Activated T-helper 1 cell treated with anti-CD3 and anti-CD28 coated beads, Interleukin-12 subunit alpha, Interleukin-12 subunit beta, Interleukin-2, Interleukin-4 antibody, amounts not matched to agents 30 ng/mL and 10 ng/mL and 1 ng/mL, durations not matched to agents 14 hours and 24 hours and 36 hours (primary cell): Measurements from ENCODE around the gene CELF5. TPM values are rescaled to one million over a fixed set of nuclear protein-coding genes. Genes with fewer than 3 reads are reported as not detected.
"Not testable (repeated sequence)": the region's sequence is repeated elsewhere in the genome, so short reads cannot be mapped to it uniquely, and the experiment has no call there.

Experiments used
- DNase-seq: peaks from one replicate; pipeline ENCODE4 v3.0.0; 2021; ENCODE audit warnings: low spot score
- H3K27ac Mint-ChIP-seq: one replicate; pipeline ENCODE4 v1.8.0; 2021; ENCODE audit warnings: mild to moderate bottlenecking, mixed read lengths
- H3K27me3 Mint-ChIP-seq: one replicate; pipeline ENCODE4 v1.8.0; 2022; ENCODE audit warnings: mild to moderate bottlenecking, moderate library complexity, mixed read lengths; ENCODE audit not compliant: insufficient read depth
- H3K36me3 Mint-ChIP-seq: one replicate; pipeline ENCODE4 v1.8.0; 2021; ENCODE audit warnings: low read depth, mixed read lengths
- H3K4me1 Mint-ChIP-seq: one replicate; pipeline ENCODE4 v1.8.0; 2021; ENCODE audit warnings: low read depth, mixed read lengths
- H3K4me3 Mint-ChIP-seq: one replicate; pipeline ENCODE4 v1.8.0; 2021; ENCODE audit warnings: mild to moderate bottlenecking, moderate library complexity, mixed read lengths
- H3K9me3 Mint-ChIP-seq: one replicate; pipeline ENCODE4 v1.8.0; 2021; ENCODE audit warnings: mixed read lengths
- intact Hi-C: fragments of 100-400 bp; cut with micrococcal nuclease; formaldehyde crosslinking; loops from one replicate; pipeline ENCODE4 v1.15.1; 2024
- total RNA-seq: library from RNA; stranded (reverse); gene quantifications from 2 replicates; pipeline ENCODE4 v1.2.3, GENCODE V29; 2022

CELF5 gene
- total RNA-seq, 1 donor from 2014 or later: 0.08 TPM

DNA sequence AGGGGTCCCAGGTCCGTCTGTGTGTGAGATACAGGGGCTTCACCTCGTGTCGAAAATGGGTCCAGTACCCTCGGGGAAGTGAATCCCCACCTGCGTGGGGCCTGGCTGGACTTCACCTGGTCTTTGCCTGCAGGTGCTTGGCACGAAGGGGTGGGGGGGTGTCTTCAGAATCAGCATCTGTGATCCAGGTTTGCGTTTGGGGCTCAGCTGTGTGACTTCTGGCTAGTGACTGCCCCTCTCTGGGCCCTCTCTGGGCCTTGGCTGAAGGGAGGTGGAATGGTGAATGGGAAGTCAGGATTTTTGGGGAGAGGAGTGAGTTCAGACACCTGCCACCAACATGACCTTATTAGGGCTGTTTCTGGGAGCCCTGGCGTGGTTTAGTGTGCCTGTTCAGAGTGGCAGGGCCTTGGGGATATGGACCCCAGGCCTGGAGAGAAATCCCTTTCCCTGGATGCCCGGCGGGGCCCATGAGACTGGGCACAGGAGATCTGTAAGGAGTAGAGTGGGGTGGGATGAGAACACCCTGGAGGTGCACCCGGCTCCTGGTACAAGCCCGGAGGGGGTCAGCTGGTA lies 2.7 kb downstream of the CELF5 start:
- intact Hi-C loops: no loop called here
- H3K4me3 Mint-ChIP-seq: no peak overlapping the region

DNA sequence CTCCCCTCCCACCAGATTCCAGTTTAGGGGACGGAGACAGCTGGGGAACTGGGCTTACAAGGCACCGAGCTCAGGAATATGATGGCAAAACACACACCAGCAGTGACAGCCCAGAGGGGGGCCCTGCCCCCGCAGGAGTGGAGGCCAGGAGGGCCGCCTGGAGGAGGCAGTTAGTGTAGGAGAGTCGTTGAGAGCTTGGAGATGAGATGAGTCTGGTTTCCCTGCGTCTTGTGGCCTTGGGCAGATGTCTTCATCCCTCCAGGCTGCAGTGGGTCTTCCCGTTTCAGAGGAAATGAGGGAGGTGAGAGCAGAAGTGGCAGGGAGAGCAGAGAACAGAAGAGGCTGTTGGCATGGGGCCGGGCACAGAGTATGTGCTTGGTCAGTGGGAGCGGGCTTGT lies 4.9 kb downstream of the CELF5 start:
- peaks cover 24% of the 10 kb centered on the region for H3K27me3 Mint-ChIP-seq
- no peaks in the 10 kb centered on the region for H3K9me3 Mint-ChIP-seq
- no peak for DNase-seq
- H3K27ac Mint-ChIP-seq: no peak overlapping the region
- intact Hi-C loops: no loop called here
- no peaks in the 10 kb centered on the region for H3K36me3 Mint-ChIP-seq
- no peaks in the 10 kb centered on the region for H3K4me1 Mint-ChIP-seq
- H3K4me3 Mint-ChIP-seq: no peak overlapping the region

More for the DNA sequence above, 2.7 kb downstream of the CELF5 start:
- no peaks in the 10 kb centered on the region for H3K4me1 Mint-ChIP-seq
- H3K36me3 Mint-ChIP-seq: no peaks in the 10 kb centered on the region
- no peaks in the 10 kb centered on the region for H3K9me3 Mint-ChIP-seq
- peaks cover 24% of the 10 kb centered on the region for H3K27me3 Mint-ChIP-seq
- no peak for DNase-seq
- no peak overlapping the region for H3K27ac Mint-ChIP-seq

DNA sequence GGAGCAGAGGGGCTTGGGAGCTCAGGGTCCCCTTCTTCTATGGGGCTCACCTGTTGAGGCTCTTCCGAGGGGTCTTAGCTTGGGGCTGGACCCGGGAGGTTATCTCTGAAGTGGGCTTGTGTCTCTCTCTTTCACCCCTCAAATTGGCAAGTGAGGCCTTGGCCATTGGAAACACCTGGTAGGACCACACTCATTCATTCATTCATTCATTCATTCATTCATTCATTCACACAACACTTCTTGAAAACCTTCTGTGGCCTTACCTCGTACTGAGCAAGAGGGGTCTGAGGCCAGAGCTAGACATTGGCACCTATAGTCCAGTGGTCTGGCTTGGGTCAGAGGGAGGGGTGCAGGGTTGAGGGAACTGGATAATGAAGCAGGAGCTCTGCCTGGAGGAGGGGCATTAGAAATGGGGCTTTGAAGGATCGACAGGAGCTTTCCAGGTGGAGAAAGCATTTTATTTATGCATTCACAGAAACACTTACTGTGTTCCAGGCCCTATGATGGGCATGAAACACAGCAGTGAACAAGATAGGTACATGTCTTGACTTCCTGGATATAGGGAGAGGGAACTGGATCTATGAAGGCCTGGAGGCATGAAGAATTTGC lies 5.5 kb downstream of the CELF5 start:
- no peak overlapping the region for H3K27ac Mint-ChIP-seq
- H3K9me3 Mint-ChIP-seq: no peaks in the 10 kb centered on the region
- intact Hi-C loops: no loop called here
- no peaks in the 10 kb centered on the region for H3K36me3 Mint-ChIP-seq
- no peak overlapping the region for H3K4me3 Mint-ChIP-seq
- H3K4me1 Mint-ChIP-seq: no peaks in the 10 kb centered on the region
- H3K27me3 Mint-ChIP-seq: peaks cover 24% of the 10 kb centered on the region
- no peak for DNase-seq

DNA sequence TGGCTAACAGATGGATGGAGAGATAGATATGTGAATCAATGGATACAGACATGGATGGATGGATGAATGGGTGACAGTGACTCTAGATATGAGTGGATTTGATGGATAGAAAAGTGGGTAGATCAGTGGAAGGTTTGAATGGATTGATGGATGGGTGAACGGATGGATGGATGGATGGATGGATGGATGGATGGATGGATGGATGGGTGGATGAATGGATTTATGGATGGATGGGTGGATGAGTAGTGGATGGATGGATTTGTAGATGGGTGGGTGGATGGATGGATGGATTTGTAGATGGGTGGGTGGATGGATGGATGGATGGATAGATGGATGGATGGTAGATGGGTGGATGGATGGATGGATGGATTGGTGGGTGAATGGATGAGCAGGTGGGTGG lies 6.8 kb downstream of the CELF5 start:
- Mint-ChIP-seq H3K27ac (no peak overlapping the region), H3K9me3 (no peaks in the 10 kb centered on the region), H3K36me3 (no peaks in the 10 kb centered on the region), H3K4me3 (no peak overlapping the region), H3K4me1 (no peaks in the 10 kb centered on the region), H3K27me3 (peaks cover 19% of the 10 kb centered on the region)
- DNase-seq: no peak
- intact Hi-C loops: no loop called here

DNA sequence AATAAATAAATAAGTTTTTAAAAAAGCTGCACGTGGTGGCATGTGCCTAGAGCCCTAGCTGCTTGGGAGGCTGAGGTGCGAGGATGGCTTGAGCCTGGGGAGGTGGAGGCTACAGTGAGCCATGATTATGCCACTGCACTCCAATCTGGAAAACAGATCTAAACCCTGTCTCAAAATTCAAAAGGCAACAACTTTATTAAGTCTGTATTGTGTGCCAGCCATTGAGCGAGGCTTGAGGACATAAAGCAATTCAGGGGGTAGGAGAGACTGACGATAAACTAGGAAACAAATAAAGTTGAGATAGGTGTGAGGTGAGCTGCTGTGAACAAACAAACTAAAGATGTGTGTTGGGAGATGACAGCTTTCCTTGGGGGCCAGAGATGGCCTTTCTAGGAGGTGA lies 8.7 kb downstream of the CELF5 start:
- Mint-ChIP-seq H3K4me3 (no peak overlapping the region), H3K9me3 (no peaks in the 10 kb centered on the region), H3K27me3 (peaks cover 3% of the 10 kb centered on the region), H3K36me3 (no peaks in the 10 kb centered on the region), H3K27ac (no peak overlapping the region), H3K4me1 (no peaks in the 10 kb centered on the region)
- DNase-seq: no peak
- intact Hi-C loops: no loop called here

DNA sequence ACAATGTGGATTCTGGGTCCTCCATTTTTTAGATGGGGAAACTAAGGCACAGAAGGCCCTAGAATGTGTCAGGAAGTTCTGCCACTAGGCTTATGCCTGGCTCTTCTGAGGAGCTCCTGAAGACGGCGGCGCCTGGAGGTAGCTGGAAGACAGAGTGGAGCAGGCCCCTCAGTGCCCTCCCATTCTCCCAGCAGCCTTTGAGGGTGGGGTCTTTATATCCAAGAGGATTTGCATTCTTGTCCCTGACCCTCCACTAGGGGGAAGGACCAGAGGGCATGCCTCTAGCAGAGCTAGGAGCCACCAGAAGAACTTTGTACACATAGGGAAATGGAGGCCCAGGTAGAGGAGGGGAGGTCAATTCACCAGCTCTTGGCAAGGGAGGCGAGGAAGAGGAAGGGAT lies 9.4 kb downstream of the CELF5 start:
- peaks cover 3% of the 10 kb centered on the region for H3K27me3 Mint-ChIP-seq
- no peak overlapping the region for H3K4me3 Mint-ChIP-seq
- no peaks in the 10 kb centered on the region for H3K9me3 Mint-ChIP-seq
- H3K4me1 Mint-ChIP-seq: no peaks in the 10 kb centered on the region
- no peak overlapping the region for H3K27ac Mint-ChIP-seq
- intact Hi-C loops: no loop called here
- no peak for DNase-seq
- H3K36me3 Mint-ChIP-seq: no peaks in the 10 kb centered on the region

DNA sequence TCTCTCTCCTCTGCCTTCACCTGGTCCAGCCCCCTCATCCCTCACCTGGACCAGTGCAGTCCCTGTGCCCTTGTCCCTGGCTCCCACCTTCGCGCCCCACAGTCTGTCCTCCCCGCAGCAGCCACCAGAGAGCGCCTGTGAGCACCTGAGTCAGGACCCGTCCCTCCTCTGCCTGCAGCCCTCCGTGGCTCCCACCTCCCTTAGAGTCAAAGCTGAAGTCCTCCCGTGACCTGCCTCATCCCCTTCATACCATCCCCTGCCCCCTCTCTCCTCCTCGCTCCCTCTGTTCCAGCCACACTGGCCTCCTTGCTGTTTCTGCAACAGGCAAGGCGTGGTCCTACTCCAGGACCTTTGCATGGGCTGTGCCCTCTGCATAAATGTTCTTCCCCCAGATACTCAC lies 10.3 kb downstream of the CELF5 start:
- intact Hi-C loops: no loop called here
- H3K27ac Mint-ChIP-seq: no peak overlapping the region
- no peaks in the 10 kb centered on the region for H3K36me3 Mint-ChIP-seq
- H3K4me3 Mint-ChIP-seq: no peak overlapping the region
- peaks cover 3% of the 10 kb centered on the region for H3K27me3 Mint-ChIP-seq
- no peaks in the 10 kb centered on the region for H3K4me1 Mint-ChIP-seq
- no peaks in the 10 kb centered on the region for H3K9me3 Mint-ChIP-seq
- DNase-seq: no peak

DNA sequence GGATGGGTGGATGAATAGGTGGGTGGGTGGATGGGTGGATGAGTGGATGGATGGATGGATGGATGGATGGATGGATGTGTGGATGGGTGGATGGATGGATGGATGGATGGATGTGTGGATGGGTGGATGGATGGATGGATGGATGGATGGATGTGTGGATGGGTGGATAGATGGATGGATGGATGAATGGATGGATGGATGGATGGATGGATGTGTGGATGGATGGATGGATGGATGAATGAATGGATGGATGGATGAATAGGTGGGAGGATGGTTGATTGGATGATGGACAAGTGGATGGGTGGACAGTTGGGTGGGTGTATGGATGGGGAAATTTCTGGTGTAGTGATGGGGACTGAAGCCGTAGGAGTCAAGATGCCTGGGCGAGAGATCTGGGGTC lies 11.1 kb downstream of the CELF5 start:
- H3K27ac Mint-ChIP-seq, H3K9me3 Mint-ChIP-seq, H3K36me3 Mint-ChIP-seq, H3K4me3 Mint-ChIP-seq, intact Hi-C loops, H3K27me3 Mint-ChIP-seq, DNase-seq, H3K4me1 Mint-ChIP-seq: not testable (repeated sequence)

DNA sequence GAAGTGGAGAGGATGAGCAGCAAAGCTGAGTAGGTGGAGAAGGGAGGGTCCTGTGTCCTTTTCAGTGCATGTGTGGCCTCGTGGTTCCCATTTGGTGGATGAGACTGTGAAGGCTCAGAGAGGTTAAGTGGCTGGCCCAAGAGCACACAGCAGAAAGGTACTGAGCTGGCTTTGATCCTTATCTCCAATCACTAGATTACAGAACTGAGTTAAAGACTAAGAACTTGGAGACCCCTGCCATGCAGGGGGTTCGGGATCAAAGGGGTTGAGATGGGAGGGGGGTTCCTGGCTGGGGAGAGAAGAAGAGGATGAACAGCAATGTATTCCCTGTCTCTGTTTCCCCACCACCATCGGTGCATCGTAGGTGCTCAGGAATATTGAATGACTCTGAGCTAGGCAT lies 11.8 kb downstream of the CELF5 start:
- H3K27me3 Mint-ChIP-seq: peaks cover 3% of the 10 kb centered on the region
- H3K4me3 Mint-ChIP-seq: no peak overlapping the region
- no peak overlapping the region for H3K27ac Mint-ChIP-seq
- no peaks in the 10 kb centered on the region for H3K4me1 Mint-ChIP-seq
- no peak for DNase-seq
- no peaks in the 10 kb centered on the region for H3K36me3 Mint-ChIP-seq
- no peaks in the 10 kb centered on the region for H3K9me3 Mint-ChIP-seq
- intact Hi-C loops: no loop called here

DNA sequence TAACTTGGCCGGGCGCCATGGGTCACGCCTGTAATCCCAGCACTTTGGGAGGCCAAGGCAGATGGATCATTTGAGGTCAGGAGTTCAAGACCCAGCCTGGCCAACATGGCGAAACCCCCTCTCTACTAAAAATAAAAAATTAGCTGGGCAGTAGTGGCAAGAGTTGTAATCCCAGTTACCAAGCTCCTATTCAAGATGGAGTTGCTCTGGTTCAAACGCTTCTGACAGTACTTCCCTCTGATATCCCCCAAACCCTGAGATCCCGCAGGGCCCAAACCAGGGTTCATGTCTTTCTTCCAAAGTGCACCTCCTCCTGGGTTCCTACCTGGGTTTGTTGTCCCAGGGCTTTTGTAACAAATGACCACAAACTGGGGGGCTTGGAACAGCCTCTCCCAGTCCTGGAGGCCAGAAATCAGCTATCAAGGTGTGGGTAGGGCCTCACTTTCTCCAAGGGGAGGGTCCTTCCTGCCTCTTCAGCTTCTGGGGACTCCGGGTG lies 13.7 kb downstream of the CELF5 start:
- peaks cover 3% of the 10 kb centered on the region for H3K27me3 Mint-ChIP-seq
- no peak overlapping the region for H3K27ac Mint-ChIP-seq
- intact Hi-C loops: no loop called here
- no peak overlapping the region for H3K4me3 Mint-ChIP-seq
- H3K4me1 Mint-ChIP-seq: no peaks in the 10 kb centered on the region
- no peak for DNase-seq
- H3K36me3 Mint-ChIP-seq: no peaks in the 10 kb centered on the region
- H3K9me3 Mint-ChIP-seq: no peaks in the 10 kb centered on the region

DNA sequence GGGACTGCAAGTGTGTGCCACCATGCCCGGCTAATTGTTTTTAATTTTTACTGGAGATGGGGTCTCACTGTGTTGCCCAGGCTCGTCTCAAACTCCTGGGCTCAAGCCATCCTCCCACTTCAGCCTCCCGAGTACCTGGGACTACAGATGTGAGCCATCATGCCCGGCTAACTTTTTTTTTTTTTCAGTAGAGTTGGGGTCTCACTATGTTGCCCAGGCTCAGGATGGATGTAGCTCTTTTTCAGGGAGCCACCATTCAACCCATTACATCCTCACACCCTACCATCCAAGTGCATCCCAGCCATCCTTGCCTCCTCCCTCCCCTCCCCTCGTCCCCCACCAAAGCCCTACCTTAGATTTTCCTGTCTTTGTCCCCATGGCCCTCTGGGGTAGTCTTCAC lies 14.9 kb downstream of the CELF5 start:
- no peak overlapping the region for H3K27ac Mint-ChIP-seq
- no peaks in the 10 kb centered on the region for H3K27me3 Mint-ChIP-seq
- H3K4me3 Mint-ChIP-seq: no peak overlapping the region
- DNase-seq: no peak
- H3K4me1 Mint-ChIP-seq: no peaks in the 10 kb centered on the region
- intact Hi-C loops: no loop called here
- H3K9me3 Mint-ChIP-seq: no peaks in the 10 kb centered on the region
- no peaks in the 10 kb centered on the region for H3K36me3 Mint-ChIP-seq

DNA sequence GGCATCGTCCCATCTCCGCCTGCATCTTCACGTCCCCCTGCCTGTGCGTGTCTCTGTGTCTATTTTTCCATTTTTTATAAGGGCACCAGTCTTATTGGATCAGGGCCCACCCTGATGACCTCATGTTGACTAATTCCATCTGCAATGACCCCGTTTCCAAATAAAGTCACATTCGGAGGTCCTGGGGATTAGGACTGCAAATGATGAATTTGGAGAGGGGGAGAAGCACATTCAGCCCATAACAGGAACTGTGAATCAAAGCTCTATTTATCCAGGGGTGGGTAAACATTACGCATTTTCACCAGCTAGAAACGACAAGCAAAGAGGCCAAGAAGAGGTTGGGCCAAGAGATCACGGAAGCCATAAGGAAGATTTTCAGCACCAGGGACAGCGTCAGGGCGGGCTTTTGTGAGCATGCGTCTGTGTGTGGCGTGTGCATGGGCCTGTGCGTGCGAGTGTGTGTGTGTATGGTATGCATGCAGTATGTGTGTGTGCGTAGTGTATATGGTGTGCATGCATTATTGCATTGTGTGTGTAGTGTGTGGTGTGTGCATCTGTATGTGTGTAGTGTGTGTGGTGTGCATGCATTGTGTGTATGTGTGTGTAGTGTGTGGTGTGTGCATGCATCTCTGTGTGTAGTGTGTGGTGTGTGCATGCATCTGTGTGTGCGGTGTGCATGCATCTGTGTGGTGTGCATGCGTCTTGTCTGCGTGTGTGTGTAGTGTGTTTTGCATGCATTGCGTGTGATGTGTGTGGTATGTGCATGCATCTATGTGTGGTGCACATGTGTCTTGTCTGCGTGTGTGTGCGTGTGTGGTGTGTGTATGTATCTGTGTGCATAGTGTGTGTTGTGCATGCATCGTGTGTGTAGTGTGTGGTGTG lies 19.6 kb downstream of the CELF5 start:
- Mint-ChIP-seq H3K36me3 (no peaks in the 10 kb centered on the region), H3K4me1 (no peaks in the 10 kb centered on the region), H3K27ac (no peak overlapping the region), H3K4me3 (no peak overlapping the region), H3K9me3 (no peaks in the 10 kb centered on the region), H3K27me3 (no peaks in the 10 kb centered on the region)
- DNase-seq: peak; percentile 33
- intact Hi-C loops: no loop called here

DNA sequence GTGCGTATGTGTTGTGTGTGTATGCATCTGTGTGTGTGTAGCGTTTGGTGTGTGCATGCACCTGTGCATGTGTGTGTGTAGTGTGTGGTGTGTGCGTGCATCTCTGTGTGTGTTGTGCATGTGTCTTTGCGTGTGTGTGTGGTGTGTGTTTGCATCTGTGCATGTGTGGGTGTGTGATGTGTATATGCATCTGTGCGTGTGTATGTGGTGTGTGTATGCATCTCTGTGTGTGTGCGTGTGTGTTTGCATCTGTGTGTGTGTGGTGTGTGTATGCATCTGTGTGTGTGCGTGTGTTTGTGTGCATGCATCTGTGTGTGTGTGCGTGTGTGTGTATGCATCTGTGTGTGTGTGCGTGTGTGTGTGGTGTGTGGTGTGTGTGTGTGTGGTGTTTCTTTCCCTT lies 20.6 kb downstream of the CELF5 start:
- H3K27me3 Mint-ChIP-seq: no peaks in the 10 kb centered on the region
- H3K36me3 Mint-ChIP-seq: no peaks in the 10 kb centered on the region
- H3K4me3 Mint-ChIP-seq: no peak overlapping the region
- intact Hi-C loops: no loop called here
- no peaks in the 10 kb centered on the region for H3K4me1 Mint-ChIP-seq
- peaks cover 3% of the 10 kb centered on the region for H3K9me3 Mint-ChIP-seq
- H3K27ac Mint-ChIP-seq: no peak overlapping the region
- DNase-seq: no peak
